ENCODE measurements around the gene ACVRL1. TPM values are rescaled to one million over a fixed set of nuclear protein-coding genes. Genes with fewer than 3 reads are reported as not detected.
"Not testable (repeated sequence)": the region's sequence is repeated elsewhere in the genome, so short reads cannot be mapped to it uniquely, and the experiment has no call there.

The ACVRL1 gene
- total RNA-seq, 1 donor from 2014 or later: 56.9 TPM

DNA sequence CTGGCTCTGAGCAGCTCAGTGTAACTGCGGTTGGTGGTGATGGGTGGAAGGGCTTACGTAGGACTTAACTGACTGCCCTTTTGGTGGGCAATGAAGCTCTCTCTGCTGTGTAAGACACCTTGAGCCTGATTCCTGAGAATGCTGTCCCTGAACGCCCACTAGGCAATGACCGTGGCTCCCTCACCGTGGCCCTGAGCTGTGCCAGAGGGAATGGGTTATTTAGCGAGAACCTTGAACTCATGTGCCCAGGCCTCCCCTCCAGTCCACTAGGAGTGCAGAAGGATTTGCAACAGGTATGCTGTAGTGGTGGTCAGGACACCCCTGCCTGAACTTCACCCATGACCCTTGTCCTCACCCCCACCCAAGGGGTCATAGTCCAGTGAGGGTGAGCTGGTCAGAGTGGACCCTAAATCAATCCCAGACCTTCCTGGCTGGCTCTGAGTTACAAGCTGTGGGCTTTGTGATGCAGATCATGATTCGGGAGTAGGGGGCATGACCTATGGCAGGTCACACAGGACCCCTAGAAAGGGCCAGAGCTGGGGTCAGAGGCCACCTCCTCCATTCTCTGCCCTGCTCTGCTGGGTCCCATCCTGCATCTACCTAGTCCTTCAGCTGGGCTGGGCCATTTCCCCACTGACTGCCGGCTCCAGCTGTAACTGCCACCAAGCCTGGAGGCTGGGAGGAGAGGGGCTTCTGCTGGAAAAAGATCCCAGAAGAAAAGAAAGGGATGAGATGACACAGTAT is 33.9 kb upstream of the ACVRL1 start:
- Histone ChIP-seq H3K9me3 (ENCODE audit: control insufficient read depth in 3 of 3, low read length in 3 of 3) (no peaks in the 10 kb centered on the region), H3K4me3 (ENCODE audit: low read length in 3 of 3) (no peak overlapping the region), H3K27me3 (ENCODE audit: control insufficient read depth in 3 of 3, insufficient read depth in 3 of 3, low read length in 3 of 3) (peaks cover 21 to 31% (median 27%) of the 10 kb centered on the region in 3 donors), H3K36me3 (ENCODE audit: control insufficient read depth in 3 of 3, insufficient read depth in 3 of 3, low read length in 3 of 3) (no peaks in the 10 kb centered on the region), H3K4me1 (ENCODE audit: control insufficient read depth in 3 of 3, insufficient read depth in 3 of 3, low read length in 3 of 3) (peaks cover 9 to 15% (median 12%) of the 10 kb centered on the region in 3 donors), H3K27ac (ENCODE audit: low read depth, low read length) (no peak overlapping the region), H3K9ac (ENCODE audit: low read depth in 1 of 3, low read length in 3 of 3) (no peak overlapping the region)

DNA sequence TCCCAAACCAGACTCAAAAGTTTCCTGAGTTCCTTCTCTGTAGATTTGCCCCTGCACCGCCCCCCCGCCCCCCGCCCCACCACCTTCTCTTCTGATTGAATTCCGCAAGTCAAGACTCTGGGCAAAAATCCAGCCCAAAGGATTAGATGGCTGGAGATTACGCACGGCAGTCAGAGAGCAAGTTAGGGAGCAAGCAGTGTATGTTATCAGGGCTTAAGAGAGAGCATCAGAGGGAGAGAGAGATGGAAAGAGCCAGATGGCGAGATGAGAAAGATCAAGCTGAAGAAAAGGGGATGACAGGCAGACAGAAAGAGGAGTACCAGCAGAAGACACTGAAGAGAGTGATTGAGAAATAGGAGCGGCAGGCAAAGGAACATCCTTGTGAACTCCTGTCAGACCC is 33.3 kb upstream of the ACVRL1 start:
- Histone ChIP-seq H3K9me3 (ENCODE audit: control insufficient read depth in 3 of 3, low read length in 3 of 3) (no peaks in the 10 kb centered on the region), H3K36me3 (ENCODE audit: control insufficient read depth in 3 of 3, insufficient read depth in 3 of 3, low read length in 3 of 3) (no peaks in the 10 kb centered on the region), H3K4me3 (ENCODE audit: low read length in 3 of 3) (no peak overlapping the region), H3K27ac (ENCODE audit: low read depth, low read length) (no peak overlapping the region), H3K9ac (ENCODE audit: low read depth in 1 of 3, low read length in 3 of 3) (no peak overlapping the region), H3K4me1 (ENCODE audit: control insufficient read depth in 3 of 3, insufficient read depth in 3 of 3, low read length in 3 of 3) (peaks cover 6 to 9% (median 7%) of the 10 kb centered on the region in 3 donors), H3K27me3 (ENCODE audit: control insufficient read depth in 3 of 3, insufficient read depth in 3 of 3, low read length in 3 of 3) (peaks cover 16 to 25% (median 21%) of the 10 kb centered on the region in 3 donors)

DNA sequence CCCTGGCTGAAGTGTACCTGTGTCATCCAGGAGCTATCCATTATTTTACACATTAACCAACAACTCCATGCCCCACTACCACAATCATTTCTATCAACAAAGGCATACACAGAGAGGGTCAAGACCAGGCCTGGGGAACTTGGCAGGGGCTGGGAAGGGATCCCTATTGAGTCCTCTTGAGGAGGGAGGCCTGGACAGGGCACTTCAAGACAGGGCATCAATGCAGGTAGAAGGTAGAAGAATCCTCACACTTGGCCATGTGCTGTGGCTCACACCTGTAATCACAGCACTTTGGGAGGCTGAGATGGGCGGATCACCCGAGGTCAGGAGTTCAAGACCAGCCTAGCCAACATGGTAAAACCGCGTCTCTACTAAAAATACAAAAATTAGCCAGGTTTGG is 32.8 kb upstream of the ACVRL1 start:
- H3K9me3 ChIP-seq (ENCODE audit: control insufficient read depth in 3 of 3, low read length in 3 of 3): no peaks in the 10 kb centered on the region
- H3K4me3 ChIP-seq (ENCODE audit: low read length in 3 of 3): no peak overlapping the region
- peaks cover 12 to 23% (median 20%) of the 10 kb centered on the region in 3 donors for H3K27me3 ChIP-seq (ENCODE audit: control insufficient read depth in 3 of 3, insufficient read depth in 3 of 3, low read length in 3 of 3)
- no peak overlapping the region for H3K9ac ChIP-seq (ENCODE audit: low read depth in 1 of 3, low read length in 3 of 3)
- H3K27ac ChIP-seq (ENCODE audit: low read depth, low read length): no peak overlapping the region
- no peaks in the 10 kb centered on the region for H3K36me3 ChIP-seq (ENCODE audit: control insufficient read depth in 3 of 3, insufficient read depth in 3 of 3, low read length in 3 of 3)
- peaks cover 6 to 7% (median 6%) of the 10 kb centered on the region in 3 donors for H3K4me1 ChIP-seq (ENCODE audit: control insufficient read depth in 3 of 3, insufficient read depth in 3 of 3, low read length in 3 of 3)

DNA sequence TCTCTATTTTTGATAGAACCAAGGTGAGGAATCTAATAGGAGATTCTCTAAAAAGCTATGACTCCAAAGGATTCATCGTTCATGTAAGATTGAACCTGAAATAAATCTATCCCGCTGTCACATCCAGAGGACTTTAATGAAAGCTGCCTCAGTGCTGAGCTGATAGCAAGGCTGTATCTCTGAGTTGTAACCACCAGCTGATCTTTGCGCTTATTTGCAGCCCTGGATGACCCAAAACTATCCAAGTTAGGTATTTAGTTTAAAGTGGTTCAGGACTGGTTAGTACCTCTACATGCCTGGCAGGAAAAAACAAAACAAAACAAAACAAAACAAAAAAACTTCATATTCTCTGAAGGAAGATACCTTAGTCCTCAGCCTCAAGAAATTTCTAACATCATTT is 28.2 kb upstream of the ACVRL1 start:
- no peaks in the 10 kb centered on the region for H3K36me3 ChIP-seq (ENCODE audit: control insufficient read depth in 3 of 3, insufficient read depth in 3 of 3, low read length in 3 of 3)
- no peak overlapping the region for H3K27ac ChIP-seq (ENCODE audit: low read depth, low read length)
- H3K9me3 ChIP-seq (ENCODE audit: control insufficient read depth in 3 of 3, low read length in 3 of 3): no peaks in the 10 kb centered on the region
- no peak overlapping the region for H3K4me3 ChIP-seq (ENCODE audit: low read length in 3 of 3)
- H3K4me1 ChIP-seq (ENCODE audit: control insufficient read depth in 3 of 3, insufficient read depth in 3 of 3, low read length in 3 of 3): no peaks in the 10 kb centered on the region
- H3K27me3 ChIP-seq (ENCODE audit: control insufficient read depth in 3 of 3, insufficient read depth in 3 of 3, low read length in 3 of 3): peaks cover 0 to 4% (median 3%) of the 10 kb centered on the region in 3 donors
- no peak overlapping the region for H3K9ac ChIP-seq (ENCODE audit: low read depth in 1 of 3, low read length in 3 of 3)

DNA sequence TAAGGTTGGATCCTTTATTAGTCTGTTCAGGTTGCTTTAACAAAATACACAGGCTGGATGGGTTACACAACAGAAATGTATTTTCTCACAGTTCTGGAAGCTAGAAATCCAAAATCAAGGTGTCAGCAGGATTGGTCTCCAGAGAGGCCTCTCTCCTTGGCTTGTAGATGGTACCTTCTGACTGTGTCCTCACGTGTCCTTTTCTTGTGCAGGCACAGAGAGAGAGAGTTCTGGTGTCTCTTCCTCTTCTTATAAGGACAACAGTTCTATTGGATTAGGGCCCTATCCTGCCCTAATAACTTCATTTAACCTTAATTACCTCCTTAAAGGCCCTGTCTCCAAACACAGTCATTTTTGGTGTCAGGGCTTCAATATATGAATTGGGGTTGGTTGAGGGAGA is 24.0 kb upstream of the ACVRL1 start:
- Histone ChIP-seq H3K27ac (ENCODE audit: low read depth, low read length) (no peak overlapping the region), H3K4me1 (ENCODE audit: control insufficient read depth in 3 of 3, insufficient read depth in 3 of 3, low read length in 3 of 3) (peaks cover 8% of the 10 kb centered on the region in 3 donors), H3K27me3 (ENCODE audit: control insufficient read depth in 3 of 3, insufficient read depth in 3 of 3, low read length in 3 of 3) (peaks cover 3 to 4% (median 3%) of the 10 kb centered on the region in 3 donors), H3K9ac (ENCODE audit: low read depth in 1 of 3, low read length in 3 of 3) (no peak overlapping the region), H3K36me3 (ENCODE audit: control insufficient read depth in 3 of 3, insufficient read depth in 3 of 3, low read length in 3 of 3) (no peaks in the 10 kb centered on the region), H3K4me3 (ENCODE audit: low read length in 3 of 3) (no peak overlapping the region), H3K9me3 (ENCODE audit: control insufficient read depth in 3 of 3, low read length in 3 of 3) (peaks cover 0 to 2% (median 0%) of the 10 kb centered on the region in 3 donors)

DNA sequence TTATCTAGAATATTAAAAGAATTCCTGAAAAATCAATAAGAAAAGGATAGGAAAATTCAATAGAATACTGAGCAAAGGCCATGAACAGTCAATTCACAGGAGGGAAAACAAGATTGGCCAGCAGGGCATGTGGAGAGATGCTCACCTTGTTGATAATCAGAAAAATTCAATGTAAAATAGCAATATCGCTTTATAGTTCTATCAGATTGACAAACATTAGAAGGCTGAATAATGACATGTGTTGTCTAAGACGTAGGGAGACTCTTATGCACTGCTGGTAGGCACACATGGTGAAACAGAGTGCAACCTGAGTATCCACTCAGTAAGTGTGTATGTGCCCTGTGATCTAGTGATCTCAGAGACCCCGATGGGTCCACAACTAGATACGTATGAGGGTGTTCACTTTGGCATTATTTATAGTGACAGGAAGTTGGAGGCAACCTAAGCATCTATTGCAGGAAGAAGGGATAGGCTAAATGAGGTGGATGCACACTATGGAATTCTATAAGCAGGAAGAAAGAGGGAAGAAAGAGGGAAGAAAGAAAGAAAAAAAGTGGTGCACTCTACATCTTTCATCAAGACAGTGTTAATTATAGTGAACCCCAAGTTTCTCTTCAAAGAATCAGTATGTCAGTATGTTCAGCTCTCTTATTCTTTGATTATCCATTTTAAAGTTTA is 23.2 kb upstream of the ACVRL1 start:
- Histone ChIP-seq H3K4me1 (ENCODE audit: control insufficient read depth in 3 of 3, insufficient read depth in 3 of 3, low read length in 3 of 3) (peaks cover 8% of the 10 kb centered on the region in 3 donors), H3K4me3 (ENCODE audit: low read length in 3 of 3) (no peak overlapping the region), H3K9ac (ENCODE audit: low read depth in 1 of 3, low read length in 3 of 3) (no peak overlapping the region), H3K9me3 (ENCODE audit: control insufficient read depth in 3 of 3, low read length in 3 of 3) (peaks cover 0 to 2% (median 0%) of the 10 kb centered on the region in 3 donors), H3K36me3 (ENCODE audit: control insufficient read depth in 3 of 3, insufficient read depth in 3 of 3, low read length in 3 of 3) (no peaks in the 10 kb centered on the region), H3K27me3 (ENCODE audit: control insufficient read depth in 3 of 3, insufficient read depth in 3 of 3, low read length in 3 of 3) (peaks cover 3 to 12% (median 11%) of the 10 kb centered on the region in 3 donors), H3K27ac (ENCODE audit: low read depth, low read length) (no peak overlapping the region)

DNA sequence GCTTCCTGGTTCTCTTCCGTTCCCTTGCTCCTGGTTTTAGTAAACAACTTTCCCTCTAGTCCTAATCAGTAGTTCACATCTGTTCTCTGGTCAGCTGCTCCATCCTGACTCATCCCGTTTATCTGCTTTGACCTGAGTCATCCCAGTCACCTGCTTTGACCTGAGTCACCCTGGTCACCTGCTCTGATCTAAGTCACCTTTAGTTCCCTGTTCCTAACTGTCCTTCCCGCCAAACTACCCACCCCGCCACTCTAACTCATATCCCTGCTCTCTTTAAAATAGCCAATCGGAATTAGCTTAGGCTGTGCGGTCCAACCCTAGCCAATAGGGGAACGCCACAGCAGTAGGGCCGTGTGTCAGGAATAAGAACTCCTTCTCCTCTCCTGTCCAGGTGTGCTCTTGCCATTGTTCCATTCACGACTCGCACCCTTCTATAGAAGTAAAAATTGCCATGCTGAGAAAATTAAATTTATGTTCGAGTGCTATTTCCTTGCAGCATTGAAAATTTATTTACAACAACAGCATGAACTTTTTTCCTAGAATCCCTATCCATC is 22.6 kb upstream of the ACVRL1 start:
- Histone ChIP-seq H3K36me3 (ENCODE audit: control insufficient read depth in 3 of 3, insufficient read depth in 3 of 3, low read length in 3 of 3) (no peaks in the 10 kb centered on the region), H3K27me3 (ENCODE audit: control insufficient read depth in 3 of 3, insufficient read depth in 3 of 3, low read length in 3 of 3) (peaks cover 3 to 14% (median 12%) of the 10 kb centered on the region in 3 donors), H3K4me1 (ENCODE audit: control insufficient read depth in 3 of 3, insufficient read depth in 3 of 3, low read length in 3 of 3) (peaks cover 8% of the 10 kb centered on the region in 3 donors), H3K9me3 (ENCODE audit: control insufficient read depth in 3 of 3, low read length in 3 of 3) (peaks cover 0 to 2% (median 0%) of the 10 kb centered on the region in 3 donors), H3K27ac (ENCODE audit: low read depth, low read length) (no peak overlapping the region), H3K4me3 (ENCODE audit: low read length in 3 of 3) (no peak overlapping the region), H3K9ac (ENCODE audit: low read depth in 1 of 3, low read length in 3 of 3) (no peak overlapping the region)

DNA sequence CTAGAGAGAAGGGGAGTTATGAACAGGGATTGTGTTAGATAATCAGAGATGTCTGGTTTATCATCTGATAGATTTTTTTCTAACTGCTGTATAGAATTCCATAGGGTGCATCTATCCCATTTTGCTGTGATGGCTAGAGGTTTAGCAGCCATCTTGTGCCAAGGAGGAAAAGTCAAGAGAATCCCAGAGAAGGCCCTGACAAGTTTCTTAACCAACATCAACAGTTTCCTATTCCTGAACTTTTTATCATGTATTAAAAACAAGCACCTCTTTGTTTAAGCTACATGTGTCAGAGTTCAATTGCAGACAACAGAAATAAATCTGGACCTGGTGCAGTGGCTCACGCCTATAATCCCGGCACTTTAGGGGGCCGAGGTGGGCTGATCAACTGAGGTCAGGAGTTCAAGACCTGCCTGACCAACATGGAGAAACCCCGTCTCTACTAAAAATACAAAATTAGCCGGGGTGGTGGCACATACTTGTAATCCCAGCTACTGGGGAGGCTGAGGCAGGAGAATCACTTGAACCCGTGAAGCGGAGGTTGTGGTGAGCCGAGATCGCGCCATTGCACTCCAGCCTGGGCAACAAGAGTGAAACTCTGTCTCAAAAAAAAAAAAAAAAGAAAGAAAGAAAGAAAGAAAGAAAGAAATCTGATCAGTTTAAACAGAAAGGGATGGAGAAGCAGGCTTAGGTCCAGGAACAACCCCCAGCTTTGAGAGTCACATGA is 21.8 kb upstream of the ACVRL1 start:
- Histone ChIP-seq H3K27ac (ENCODE audit: low read depth, low read length) (peak overlapping the region; percentile 36), H3K27me3 (ENCODE audit: control insufficient read depth in 3 of 3, insufficient read depth in 3 of 3, low read length in 3 of 3) (peaks cover 3 to 14% (median 12%) of the 10 kb centered on the region in 3 donors)
- H3K4me1 ChIP-seq (ENCODE audit: control insufficient read depth in 3 of 3, insufficient read depth in 3 of 3, low read length in 3 of 3); H3K36me3 ChIP-seq (ENCODE audit: control insufficient read depth in 3 of 3, insufficient read depth in 3 of 3, low read length in 3 of 3); H3K9me3 ChIP-seq (ENCODE audit: control insufficient read depth in 3 of 3, low read length in 3 of 3); H3K4me3 ChIP-seq (ENCODE audit: low read length in 3 of 3); H3K9ac ChIP-seq (ENCODE audit: low read depth in 1 of 3, low read length in 3 of 3): not testable (repeated sequence)

DNA sequence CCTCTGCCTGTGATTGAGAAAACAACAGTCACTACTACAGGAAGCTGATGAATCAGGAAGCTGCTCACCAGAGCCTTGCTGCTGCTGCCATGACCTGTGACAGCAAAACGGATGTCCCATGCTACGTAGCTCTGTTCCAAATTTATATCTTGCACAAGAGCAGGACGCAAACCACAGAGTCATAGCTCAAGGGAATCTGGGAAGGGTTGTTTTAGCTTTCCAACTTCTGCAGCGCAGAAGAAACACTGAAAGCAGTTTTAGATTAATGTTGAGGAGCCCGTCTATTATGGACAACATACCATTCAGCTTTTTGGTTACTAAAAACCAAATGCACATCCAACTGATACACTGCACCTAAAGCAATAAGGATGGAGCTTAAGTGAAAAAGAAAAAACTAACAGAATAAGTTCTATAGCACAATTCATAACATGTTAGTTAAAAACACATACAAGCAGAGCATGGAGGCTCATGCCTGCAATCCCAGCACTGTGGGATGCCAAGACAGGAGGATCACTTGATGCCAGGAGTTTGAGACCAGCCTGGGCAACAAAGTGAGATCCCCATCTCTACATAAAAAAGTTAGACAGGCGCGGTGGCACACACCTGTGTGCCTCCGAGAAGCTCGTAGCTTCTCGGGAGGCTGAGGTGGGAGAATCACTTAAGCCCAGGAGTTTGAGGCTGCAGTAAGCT is 21.1 kb upstream of the ACVRL1 start:
- peaks cover 3 to 14% (median 12%) of the 10 kb centered on the region in 3 donors for H3K27me3 ChIP-seq (ENCODE audit: control insufficient read depth in 3 of 3, insufficient read depth in 3 of 3, low read length in 3 of 3)
- peak overlapping the region in 1 of 3 donors; percentile 47 for H3K9ac ChIP-seq (ENCODE audit: low read depth in 1 of 3, low read length in 3 of 3)
- H3K4me3 ChIP-seq (ENCODE audit: low read length in 3 of 3): no peak overlapping the region
- peaks cover 0 to 2% (median 0%) of the 10 kb centered on the region in 3 donors for H3K9me3 ChIP-seq (ENCODE audit: control insufficient read depth in 3 of 3, low read length in 3 of 3)
- no peaks in the 10 kb centered on the region for H3K36me3 ChIP-seq (ENCODE audit: control insufficient read depth in 3 of 3, insufficient read depth in 3 of 3, low read length in 3 of 3)
- peaks cover 8% of the 10 kb centered on the region in 3 donors for H3K4me1 ChIP-seq (ENCODE audit: control insufficient read depth in 3 of 3, insufficient read depth in 3 of 3, low read length in 3 of 3)
- H3K27ac ChIP-seq (ENCODE audit: low read depth, low read length): peak overlapping the region; percentile 36
